GM19023 (cell line): ENCODE results near the gene CHST8.

ENCODE experiments used
- ATAC-seq: cut with Tn5 transposase; IDR thresholded peaks from one replicate; pipeline ENCODE4 v1.9.1; 2021; ENCODE audit warnings: mild to moderate bottlenecking, moderate library complexity; ENCODE audit not compliant: unreplicated experiment

CHST8 gene

DNA sequence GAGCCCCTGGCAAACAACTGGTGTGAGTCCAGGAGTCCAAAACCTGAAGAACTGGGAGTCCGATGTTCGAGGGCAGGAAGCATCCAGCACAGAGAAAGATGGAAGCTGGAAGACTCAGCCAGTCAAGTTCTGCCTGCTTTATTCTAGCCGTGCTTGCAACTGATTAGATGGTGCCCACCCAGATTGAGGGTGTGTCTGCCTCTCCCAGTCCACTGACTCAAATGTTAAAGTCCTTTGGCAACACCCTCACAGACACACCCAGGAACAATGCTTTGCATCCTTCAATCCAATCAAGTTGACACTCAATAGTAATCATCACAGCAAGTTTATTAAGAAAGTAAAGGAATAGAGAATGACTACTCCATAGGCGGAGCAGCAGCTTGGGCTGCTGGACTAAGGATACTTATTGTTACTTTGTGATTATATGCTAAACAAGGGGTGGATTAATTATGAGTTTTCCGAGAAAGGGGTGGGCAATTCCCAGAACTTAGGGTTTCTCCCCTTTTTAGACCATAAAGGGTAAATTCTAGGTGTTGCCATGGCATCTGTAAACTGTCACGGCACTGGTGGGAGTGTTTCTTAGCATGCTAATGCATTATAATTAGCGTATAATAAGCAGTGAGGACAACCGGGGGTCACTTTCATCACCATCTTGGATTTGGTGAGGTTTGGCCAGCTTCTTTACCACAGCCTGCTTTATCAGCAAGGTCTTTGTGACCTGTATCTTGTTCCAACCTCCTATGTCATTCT is 109.3 kb downstream of the CHST8 start:
- ATAC-seq: no peak

DNA sequence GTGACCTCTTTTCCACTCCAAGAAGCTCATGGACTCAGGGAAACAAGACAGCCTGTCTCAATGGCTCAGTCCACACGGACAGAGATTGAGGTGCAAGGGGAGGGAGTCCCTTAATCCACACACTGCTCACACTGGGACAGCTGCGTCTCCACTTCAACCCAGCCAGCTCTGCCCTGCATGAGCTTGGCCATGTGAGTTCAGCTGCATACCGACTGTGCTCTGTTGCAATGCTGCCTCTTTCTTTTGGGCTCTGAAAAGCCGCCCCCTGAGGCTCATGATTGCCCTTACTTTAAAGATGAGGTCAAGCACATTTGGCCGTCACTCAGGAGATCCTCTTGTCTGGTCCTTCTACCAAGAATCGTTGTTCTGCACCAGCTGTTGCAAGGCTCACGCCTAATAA is 110.1 kb downstream of the CHST8 start:
- ATAC-seq: no peak

DNA sequence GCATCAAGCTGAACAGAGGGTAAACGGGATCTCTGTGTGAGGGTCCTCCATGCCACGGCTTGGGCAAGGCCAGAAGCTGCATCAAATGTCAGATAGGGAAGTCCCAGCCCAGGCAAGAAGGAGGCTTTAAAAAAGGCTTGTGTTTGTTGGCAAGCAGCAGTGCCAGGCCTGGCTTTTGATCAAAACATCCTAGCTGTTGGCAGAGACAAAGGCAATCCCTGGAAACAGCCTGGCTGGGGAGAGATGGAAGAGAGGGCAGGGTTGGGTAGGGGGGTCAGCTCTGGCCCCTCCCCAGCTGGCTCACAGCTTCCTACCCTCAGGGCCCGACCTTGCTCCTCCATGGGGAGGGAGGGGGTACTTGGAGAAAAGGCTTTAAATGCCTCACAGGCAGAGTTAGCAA is 113.2 kb downstream of the CHST8 start:
- ATAC-seq: no peak

DNA sequence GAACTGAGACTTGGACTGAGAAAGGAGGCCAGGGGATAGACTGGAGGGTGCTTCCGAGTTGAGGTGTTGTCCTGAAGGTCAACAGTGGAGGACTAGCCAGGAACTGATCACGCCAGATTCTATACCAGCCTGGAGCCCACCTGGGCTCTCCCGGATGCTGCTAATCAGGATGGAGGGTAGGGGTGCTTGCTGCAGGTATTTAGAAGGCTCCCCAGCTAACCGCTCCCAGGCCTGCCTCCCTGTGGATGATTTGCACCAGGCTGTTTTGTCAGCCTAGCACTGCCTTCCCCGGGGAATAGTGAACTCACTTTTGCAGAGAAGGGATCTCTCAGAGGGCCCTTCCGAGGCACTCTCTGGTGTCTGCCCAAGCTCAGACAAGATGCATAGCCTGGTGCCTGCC is 114.4 kb downstream of the CHST8 start:
- no peak for ATAC-seq

DNA sequence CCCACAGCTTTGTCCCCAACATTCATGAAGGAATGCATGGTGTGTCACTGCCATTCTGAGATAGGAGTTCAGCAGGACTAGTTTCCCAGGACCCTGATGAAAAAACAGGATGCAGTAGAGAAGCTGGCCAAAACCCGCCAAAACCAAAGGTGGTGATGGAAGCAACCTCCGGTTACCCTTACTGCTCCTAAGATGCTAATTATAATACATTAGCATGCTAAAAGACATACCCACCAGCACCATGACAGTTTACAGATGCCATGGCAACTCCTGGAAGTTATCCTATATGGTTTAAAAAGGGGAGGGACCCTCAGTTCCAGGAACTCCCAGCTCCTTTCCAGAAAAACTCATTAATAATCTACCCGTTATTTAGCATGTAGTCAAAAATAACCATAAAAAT is 115.0 kb downstream of the CHST8 start:
- ATAC-seq: no peak

DNA sequence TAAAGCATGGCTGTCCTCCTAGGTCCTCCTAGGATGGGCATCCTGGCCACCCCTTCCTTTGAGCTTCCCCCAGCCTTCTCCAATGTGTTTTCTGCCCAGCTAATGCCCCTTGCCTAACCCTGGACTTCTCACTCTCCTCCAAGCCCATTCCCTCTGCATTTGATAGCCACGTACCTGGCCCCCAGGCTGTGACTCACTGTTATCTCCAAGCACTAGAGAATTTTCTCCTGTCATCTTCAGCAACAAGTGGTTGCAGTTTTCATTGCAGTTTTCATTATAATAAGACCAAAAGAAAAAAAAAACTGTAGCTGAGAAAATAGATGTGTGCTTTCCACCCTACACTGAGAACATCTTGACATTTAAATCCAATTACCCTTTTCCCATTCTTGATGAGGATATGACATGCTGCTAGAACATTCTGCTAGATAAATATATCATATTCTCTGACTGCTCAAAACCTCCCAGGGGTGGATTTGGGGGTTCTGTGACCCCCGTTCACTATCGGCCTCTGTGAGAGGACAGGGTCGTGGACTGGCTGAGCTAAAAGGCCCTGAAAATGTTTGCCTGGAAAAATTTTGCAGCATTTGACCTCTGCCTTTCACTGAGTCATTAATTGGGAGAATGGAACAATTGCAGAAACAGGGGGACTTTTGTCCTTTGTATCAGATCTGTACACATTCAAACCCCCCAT is 116.1 kb downstream of the CHST8 start:
- ATAC-seq: no peak

DNA sequence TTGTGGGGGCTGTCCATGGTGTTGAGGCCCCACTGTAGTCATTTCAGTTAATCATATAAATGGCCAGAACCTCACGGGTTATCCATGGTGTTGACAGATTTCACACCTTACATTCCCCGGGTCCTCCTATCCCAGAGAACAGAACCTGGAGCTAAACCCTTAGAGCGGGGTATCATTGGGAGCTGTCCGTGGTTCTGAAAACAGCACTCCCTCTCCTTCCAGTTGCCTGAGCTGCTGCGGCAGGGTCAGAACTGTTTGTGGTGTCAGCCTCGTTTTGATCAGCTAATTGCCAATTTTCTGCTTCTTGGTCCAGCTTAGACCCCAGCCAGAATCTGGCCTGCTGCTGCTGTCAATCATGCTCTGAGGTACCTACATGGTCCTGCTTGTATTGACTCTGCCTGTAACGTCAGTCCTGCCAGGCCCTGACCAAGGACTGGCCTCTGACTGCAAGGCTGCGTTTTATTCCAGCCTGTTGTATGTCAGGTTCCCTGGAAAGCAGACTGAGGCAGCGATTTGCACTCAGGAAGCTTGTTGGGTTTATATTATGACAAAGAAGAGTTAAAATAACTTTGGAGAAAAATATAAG is 119.2 kb downstream of the CHST8 start:
- ATAC-seq: no peak

DNA sequence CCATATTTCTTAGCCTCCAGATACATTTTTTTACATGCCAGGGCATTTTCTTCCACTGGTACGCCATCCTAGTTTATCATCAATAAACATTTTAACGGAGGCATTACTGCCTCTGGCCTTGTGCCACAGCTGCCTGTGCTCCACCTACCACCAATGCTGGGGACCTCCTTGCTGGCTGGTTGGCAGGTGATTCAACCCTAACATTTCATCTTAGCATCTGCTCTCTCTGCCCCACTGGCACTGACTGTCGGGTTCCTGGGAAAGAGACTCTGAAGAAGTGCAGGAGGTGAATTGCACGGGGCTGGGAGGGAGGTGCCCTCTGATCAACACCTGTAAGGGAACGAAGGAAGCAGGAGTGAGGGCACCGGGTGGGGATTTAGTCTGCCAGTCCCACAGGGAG is 123.5 kb downstream of the CHST8 start:
- ATAC-seq: no peak

DNA sequence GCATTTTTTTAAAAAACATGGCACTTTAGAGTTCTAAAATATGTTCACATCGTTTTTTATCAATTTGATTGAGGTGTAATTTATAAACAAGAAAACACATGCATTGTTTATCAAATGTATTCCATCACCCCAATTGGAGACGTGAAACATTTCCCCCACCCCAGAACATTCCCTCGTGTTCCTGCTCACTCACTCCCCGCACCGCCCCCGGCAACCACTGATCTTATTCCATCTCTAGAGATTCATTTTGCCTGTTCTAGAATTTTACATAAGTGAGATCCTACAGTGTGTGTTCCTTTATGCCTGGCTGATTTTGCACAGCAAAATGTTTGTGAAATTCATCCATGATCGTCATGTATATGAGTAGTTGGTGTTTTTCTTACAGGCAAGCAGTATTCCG is 124.4 kb downstream of the CHST8 start:
- ATAC-seq: no peak

DNA sequence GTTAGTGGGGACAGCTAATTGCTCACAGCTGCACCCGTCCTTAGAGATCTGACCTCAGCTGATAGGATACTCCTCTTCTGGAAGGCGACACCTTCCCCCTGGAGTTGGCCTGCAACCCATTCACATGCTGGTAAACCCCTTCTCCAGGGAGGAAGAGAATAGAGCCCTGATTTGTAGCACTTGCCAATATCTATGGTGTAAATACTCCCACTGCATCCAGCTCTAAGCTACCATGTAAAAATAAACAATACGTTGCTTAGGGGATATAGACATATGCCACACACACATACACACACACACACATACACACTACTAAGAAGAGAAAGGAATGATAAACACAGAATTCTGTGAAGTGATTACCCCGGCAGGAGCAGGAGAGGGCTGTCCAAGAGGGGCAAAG is 125.5 kb downstream of the CHST8 start:
- no peak for ATAC-seq

DNA sequence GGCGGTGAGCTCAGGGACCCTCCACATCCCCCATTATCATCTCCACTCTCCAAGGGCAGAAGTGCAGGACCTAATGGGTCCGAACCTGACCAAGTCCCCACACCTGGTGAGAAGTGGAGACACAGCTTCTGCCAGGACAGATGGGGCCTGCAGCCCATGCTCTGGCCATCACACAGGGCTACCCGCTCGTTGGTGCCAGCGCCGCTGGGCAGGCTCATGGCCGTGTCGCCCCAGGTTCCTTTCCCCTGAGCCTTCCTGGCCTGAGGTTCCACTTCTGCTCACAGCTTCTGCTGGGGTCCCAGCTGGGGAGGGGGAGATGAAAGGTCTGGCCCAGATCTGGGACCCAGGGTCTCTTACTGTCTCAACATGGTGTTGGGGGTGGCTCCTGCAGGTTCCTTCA is 126.5 kb downstream of the CHST8 start:
- ATAC-seq: no peak

DNA sequence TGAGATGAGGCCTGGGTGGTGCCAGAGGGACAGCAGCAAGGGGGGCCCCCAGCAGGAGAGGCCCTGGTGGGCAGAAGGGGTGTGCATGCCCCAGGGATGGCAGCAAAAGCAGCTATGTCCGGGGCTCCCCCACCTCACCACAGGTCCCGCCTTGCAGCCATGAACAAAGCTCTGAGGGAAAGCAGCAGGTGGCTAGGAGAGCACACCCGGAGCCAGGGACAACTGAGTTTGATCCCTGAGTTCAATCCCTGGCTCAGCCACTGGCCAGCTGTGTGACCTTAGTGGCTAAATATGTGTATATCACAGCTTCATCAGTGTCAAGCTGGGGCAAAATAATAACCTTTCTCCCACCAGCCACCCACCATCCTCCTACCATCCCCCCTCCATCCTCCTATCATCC is 127.3 kb downstream of the CHST8 start:
- no peak for ATAC-seq

DNA sequence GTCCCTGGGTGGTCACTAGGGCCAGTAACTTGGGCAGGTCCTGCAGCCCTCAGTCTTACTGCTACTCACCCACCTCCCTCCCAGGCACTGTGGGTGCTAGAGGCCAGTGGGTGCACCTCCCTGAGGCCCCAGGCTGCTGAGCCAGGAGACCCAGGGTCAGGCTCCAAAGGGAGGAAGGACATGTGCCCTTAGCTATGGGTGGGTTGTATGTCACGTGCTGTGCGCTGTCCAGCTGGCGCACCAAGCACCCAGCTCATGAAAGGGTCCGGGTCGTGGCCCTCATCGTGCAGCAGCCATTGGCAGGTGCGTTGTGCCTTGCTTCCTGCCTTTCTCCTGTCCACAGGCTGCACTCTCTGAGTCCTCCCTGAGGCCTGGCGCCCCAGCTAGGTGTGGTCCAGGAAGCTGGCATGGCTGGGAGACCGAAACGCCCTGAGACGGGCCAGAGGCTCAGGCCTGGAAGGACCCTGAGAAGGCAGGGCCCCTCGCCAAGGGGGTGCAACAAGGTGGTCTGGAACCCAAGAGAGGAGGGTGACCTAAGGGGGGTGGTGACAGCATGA is 127.9 kb downstream of the CHST8 start:
- no peak for ATAC-seq

DNA sequence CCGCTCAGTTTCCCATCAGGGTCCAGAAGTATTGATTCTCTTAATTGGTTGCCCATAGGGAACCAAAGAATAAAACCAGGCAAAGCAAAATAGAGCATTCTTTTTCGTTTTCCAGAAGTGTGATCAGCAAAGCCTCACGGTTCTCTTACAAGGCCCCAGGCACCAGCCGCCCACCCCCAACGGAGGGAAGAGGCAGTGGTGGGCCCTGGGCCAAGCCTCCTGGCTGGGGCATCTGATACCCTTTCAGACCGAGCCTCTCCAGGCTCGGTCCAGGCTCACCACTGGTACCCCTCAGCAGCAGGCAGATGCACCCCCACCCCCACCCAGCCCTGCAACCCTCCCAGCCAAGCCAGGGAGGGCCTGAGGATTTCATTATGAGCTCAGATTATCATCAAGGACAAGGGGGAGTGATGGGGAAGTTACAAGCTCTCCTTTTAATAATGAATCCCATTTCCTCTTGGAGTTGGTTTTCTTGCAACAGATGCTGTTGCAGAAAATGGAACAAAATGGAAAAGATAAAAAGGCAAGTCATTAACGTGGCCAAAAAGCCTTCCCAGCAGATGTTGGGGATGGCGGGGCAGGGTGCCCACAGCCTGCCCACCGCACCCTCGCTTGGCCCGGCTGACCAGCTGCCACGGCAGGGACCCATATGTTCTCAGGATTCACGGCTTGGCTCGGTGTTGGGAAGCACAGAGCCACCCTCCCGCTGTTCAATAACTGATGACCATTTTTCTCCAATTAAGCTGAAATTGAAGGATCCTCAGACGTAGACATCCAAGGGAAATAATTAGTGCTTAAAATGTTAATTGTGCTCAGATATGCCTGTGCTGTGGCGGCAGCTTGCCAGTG is 129.1 kb downstream of the CHST8 start:
- ATAC-seq: no peak

DNA sequence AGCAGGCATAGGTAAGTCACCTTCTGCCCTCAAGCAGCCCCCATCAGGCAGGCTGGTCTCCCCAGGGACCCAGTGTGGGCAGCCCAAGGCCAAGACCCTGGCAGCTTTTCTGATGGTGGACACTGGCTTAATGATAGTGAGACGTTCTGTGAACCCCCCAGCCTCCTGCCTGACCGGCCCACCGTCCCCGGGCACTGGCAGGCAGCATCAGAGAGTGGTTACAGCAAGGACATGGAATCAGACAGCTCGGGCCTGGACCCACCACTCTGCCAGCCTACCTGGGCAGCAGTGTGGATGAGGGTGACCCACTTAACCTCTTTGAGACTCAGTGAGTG is 129.7 kb downstream of the CHST8 start:
- ATAC-seq: no peak

DNA sequence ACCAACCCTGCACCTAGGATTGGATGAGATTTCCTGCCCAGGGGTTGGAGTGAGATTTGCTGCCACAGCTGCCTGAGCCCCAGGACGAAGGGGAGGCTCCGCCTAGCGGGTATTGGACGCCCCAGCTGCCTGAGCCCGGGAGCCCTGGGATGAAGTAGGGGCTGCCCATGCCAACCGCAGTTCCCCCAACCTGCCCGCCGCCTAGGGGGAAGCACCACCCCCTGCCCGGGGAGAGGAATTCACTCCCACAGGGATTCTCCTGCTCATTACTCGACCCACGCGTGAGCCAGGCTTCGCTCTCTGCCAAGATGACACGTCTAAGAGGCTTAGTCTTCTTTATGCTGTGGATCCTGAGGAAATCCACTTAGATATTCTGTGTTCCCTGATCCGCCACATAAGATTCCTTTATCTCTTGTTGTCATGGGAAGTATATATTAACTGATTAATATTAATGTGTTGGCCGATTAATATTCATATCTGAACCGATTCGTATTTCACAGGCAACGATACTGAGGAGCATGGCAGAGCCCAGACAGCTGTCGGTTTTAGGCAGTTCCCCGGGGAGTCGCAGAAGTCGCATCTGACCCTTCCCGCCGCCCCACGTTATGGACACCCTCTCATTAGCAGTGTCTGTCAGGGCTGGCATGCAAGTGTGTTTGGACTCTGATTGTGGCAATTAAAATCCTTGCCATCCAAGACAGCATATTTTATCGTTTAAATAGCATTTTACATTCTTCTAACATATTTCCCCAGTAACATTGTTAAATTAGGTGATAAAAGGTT is 130.5 kb downstream of the CHST8 start:
- no peak for ATAC-seq

DNA sequence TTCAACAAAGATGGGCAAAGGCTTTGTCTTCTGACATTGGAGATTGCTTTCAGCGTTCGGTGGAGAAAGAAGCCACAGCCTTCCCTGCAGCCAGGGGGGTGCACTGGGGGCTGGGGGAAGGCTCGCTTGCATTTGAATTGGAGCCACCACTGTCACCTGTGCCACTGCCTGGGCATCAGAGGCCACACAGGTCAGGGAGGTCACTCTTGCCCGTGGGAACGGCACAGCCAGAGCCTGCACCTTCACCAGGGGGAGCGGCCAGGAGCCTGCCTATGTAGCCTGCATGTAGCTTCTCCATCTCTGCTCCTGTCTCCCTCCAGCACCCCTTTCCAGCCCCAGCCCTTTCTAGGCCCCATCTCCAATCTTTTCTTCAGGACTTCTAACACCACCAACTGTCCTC is 131.2 kb downstream of the CHST8 start:
- ATAC-seq: no peak

DNA sequence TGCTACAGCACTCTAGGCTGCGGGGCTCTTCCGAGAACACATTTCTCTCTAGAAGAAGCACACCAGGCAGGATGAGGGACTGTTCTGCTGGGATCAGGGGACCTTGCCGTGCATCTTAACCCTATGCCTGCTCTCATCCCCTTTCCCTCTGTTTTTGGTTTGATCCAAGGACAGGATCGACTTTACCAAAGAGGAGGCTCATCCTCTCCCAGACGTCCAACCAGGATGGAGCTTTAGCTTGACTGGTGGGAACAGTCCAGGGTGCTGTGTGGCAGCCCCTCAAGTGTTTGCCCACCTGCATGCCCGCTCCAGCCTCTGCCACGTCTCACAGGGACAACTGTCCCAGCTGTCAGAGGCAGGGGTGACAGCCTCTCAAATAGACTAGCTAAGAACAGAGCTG is 132.6 kb downstream of the CHST8 start:
- no peak for ATAC-seq

DNA sequence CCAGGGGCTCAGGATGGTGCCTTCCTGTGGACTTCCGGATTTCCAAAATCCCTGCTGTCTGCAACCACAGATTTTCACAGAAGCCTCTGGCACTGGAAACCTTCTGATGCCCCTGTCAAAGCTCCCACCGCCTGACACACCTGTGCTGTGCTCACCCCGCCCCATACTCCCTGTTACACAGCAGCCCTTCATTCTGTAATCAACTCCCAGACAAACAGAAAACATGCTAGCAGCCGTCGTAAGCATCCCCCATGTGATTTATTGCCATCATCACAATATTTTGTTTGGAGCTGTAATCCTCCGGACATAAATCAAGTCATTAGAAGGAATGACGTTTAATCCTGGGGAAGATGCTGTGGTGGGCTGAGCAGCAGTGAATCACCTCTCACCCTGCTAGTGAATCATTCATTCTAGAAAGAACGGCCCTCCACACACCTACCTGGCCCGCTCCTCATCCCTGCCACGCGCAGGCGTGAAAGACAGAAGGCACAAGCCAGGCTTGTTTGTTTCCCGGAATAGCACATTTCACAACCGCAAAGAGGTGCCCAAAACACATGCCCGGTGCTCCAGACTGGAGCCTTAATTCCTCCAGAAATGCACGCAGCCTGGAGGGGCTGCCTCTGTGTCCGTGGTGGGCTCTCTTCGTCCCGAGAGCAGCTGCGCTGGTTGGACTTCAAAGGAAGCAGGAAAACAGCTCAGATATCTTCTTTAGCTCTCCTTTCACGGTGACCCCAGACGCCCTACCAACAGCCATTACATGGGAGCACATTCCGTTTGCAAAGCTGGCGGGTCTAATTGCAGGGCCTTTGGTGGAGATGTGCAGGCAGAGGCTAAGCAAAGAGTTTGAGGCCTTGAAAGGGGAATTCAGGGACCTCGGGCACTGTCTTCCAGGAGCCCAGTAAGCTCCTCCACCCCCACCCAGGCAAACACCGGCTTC is 133.6 kb downstream of the CHST8 start:
- no peak for ATAC-seq
